Colon (tissue), 2 donors: ENCODE results near the gene RGS9BP.
"Not testable (repeated sequence)": the region's sequence is repeated elsewhere in the genome, so short reads cannot be mapped to it uniquely, and the experiment has no call there.

Experiments used
- FAIRE-seq: peaks from 2 replicates; lab custom pipeline; 2012; peaks lifted over from hg19 to GRCh38; lab: Jason Lieb, UNC
- donor health status: control.
- donor health status: control.

Gene RGS9BP

GRCh38 chr19:32696771-32697170, 21.1 kb downstream of the RGS9BP start:
- FAIRE-seq: not testable (repeated sequence)

DNA sequence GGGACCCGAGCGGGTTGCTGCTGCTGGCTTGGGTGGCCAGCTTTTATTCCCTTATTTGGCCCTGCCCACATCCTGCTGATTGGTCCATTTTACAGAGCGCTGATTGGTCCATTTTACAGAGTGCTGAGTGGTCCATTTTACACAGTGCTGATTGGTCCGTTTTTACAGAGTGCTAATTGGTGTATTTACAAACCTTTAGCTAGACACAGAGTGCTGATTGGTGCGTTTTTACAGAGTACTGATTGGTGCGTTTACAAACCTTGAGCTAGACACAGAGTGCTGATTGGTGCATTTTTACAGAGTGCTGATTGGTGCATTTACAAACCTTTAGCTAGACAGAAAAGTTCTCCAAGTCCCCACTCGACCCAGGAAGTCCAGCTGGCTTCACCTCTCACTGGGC, 24.5 kb downstream of the RGS9BP start:
- not testable (repeated sequence) for FAIRE-seq

- no peak for FAIRE-seq
Observed at GRCh38 chr19:32702010-32702409, 26.4 kb downstream of the RGS9BP start.

DNA sequence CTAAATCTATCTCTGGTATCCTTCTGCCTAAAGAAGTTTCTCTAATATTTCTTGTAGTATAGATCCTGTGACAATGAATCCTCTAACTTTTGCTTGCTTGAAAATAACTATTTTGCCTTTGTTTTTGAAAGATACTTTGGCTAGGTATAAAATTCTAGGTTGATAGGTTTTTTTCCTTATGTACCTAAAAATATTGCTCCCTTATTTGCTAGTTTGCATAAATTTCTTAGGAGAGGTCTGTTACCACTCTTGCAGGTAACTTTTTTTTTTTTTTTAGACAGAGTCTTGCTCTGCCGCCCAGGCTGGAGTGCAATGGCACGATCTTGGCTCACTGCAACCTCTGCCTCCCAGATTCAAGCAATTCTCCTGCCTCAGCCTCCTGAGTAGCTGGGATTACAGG, 28.4 kb downstream of the RGS9BP start:
- not testable (repeated sequence) for FAIRE-seq

DNA sequence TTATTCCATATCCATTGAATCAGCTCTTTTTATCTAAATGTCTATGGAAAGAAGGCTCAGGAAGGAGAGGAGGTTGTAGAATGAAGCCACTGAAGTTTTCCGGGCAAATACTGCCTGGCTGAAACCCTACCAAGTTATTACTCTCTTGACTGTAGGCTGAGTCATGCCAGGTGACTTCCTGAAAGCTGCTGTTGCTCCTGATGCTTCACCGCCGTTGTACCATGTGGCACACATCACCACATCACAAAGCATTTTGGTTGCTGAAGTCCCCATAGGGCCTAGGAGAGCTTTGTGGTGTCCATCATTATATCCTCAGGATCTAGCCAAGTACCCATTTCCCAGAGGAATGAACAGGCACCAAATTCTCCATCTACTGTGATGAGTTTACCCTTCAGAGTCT, 32.8 kb downstream of the RGS9BP start:
- FAIRE-seq: no peak

DNA sequence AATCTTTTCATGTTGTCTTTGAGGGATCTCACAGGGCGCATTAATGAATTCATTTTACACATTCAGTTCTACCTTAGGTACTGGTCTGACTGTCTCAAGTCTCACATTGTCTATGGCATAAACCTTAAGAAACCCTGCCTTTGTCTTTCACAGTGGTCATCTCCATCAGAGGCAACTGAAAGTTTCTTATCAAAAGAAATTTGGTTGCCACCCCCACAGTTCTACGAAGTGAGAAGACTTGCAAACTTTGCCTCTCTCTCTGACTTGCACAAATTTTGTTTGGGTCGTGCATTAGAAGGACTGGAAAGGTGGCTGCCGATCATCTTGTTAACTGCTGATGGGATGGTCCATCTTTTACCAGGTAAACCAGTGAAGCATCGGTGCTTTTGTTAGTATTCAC, 33.4 kb downstream of the RGS9BP start:
- no peak for FAIRE-seq

GRCh38 chr19:32711747-32712146, 36.1 kb downstream of the RGS9BP start:
- FAIRE-seq: no peak

- not testable (repeated sequence) for FAIRE-seq
Observed at GRCh38 chr19:32716203-32716602, 40.6 kb downstream of the RGS9BP start.

DNA sequence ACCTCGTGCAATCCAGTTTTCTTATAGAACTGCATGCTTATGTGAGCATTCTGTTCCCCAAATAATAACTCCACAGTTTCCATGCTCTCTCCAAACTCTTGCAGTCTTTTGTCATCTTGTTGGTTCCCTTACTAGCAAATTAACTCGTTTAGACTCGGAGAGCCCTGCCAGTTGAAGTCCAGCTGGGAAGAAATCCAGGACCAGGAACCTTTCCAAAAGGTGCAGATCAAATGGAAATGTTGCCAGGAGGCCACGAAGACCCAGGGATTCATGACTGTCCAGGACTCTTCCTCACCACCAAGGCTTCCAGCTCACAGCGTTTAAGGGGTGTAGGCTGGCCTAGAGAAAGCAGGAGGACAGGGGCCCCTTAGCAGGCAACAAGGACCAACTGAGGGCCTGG, 41.8 kb downstream of the RGS9BP start:
- FAIRE-seq: no peak

DNA sequence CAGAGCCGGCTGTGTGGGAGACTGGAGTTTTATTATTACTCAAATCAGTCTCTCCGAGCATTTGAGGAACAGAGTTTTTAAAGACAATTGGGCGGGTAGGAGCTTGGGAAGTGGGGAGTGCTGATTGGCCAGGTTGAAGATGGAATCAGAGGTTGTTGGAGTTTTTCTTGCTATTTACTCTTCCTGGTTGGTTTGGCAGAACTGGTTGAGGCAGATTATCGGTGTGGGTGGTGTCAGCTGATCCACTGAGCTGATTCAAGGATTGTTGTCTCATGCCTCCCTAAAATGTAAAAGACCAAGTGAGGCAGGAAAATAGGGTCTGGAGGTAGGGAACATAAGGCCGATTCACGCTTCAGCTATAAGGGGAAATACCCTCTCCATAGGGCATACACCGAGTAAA, 42.6 kb downstream of the RGS9BP start:
- no peak for FAIRE-seq

GRCh38 chr19:32719611-32720059, 44.0 kb downstream of the RGS9BP start, which contains the start of gene TDRD12:
Gene TDRD12 (plus strand): TSS chr19:32719767. CDS start chr19:32720073, 306 bp downstream.
- FAIRE-seq: no peak

DNA sequence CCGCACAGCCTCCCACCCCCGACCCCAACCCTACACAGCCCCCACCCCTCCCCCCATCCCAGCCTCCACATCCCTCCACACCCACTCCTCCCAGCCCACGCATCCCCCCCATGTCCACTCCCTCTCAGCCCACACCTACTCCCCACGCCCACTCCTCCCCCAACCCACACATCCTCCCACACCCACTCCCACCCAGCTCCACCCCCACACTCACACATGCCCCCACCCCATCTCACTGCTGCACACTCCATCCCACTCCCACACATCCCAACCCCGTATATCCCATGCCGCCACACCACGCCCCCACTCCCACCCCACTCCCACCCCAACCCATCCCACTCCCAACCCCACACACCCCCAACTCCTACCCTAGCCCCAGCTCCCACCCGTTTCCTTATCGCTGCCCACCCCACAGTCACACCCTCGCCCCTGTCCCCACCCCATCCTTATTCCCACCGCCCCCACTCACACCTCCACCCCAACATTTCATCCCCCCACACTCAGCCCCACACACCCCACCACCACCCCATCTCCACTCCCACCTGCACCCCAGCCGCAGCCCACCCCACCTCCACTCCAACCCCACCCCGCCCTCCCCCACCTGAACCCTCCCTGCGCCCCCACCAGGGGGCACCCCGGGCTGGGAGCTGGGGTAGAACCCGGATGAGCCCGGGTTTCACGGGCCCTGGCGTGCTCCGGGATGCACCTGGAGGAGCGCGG, 44.7 kb downstream of the RGS9BP start:
- no peak for FAIRE-seq

GRCh38 chr19:32720936-32721250, 45.2 kb downstream of the RGS9BP start:
- FAIRE-seq: no peak
